Panc1 (cell line): ENCODE results near the gene TM7SF2. TPM values are rescaled to one million over a fixed set of nuclear protein-coding genes. Genes with fewer than 3 reads are reported as not detected.
A peak's percentile ranks its signal among the peaks of the same experiment; 100 is the strongest.

Source experiments
- ATAC-seq: fragments of 200-7000 bp; cut with Tn5 transposase; 2 replicates; pipeline ENCODE4 v1.9.1; 2020; ENCODE audit warnings: mild to moderate bottlenecking, moderate library complexity
- BruUV-seq: library from RNA; stranded (reverse); fragments of 400-500 nt; replicated peaks from 2 replicates; lab custom pipeline; 2021; lab: Mats Ljungman, UMichigan
- CTCF ChIA-PET: fragments of 300-600 bp; sonication (Branson Sonifier 250); formaldehyde crosslinking; loops from one replicate; lab custom pipeline; 2022; ENCODE audit warnings: antibody characterized with exemption; lab: Charles Lee
- POLR2A ChIA-PET: fragments of 300-600 bp; sonication (Branson Sonifier 250); formaldehyde crosslinking; loops from one replicate; lab custom pipeline; 2022; ENCODE audit warnings: antibody characterized with exemption; lab: Charles Lee
- DNase-seq: peaks from one replicate; pipeline ENCODE4 v3.0.0-alpha.2; 2010; ENCODE audit warnings: low read depth, low spot score
- H3K27ac ChIP-seq: 2 replicates; pipeline ENCODE4 v1.5.1; 2011; ENCODE audit warnings: mild to moderate bottlenecking, low read length, inconsistent platforms
- H3K27me3 ChIP-seq: fragments of 200-500 bp; sonication (Bioruptor generic); 2 replicates; pipeline ENCODE4 v1.6.0; 2014; ENCODE audit warnings: low read length, inconsistent platforms; ENCODE audit not compliant: control insufficient read depth, insufficient read depth
- H3K36me3 ChIP-seq: fragments of 200-500 bp; sonication (Bioruptor generic); 2 replicates; pipeline ENCODE4 v1.5.1; 2014; ENCODE audit warnings: inconsistent platforms, mild to moderate bottlenecking, low read length, moderate library complexity; ENCODE audit not compliant: control insufficient read depth, insufficient read depth
- H3K4me1 ChIP-seq: 2 replicates; pipeline ENCODE4 v1.5.1; 2011; ENCODE audit warnings: inconsistent platforms, mild to moderate bottlenecking, low read length, moderate library complexity; ENCODE audit not compliant: control insufficient read depth, insufficient read depth
- H3K4me3 ChIP-seq, 2 experiments: 2 replicates each; pipeline ENCODE4 v1.5.1; 2011 to 2012; ENCODE audit warnings: low read depth in 2 of 2, low read length in 2 of 2, mild to moderate bottlenecking in 2 of 2, inconsistent platforms in 1 of 2, moderate library complexity in 1 of 2
- H3K9me3 ChIP-seq: fragments of 200-500 bp; sonication (Bioruptor generic); 2 replicates; pipeline ENCODE4 v1.5.1; 2014; ENCODE audit warnings: low read depth, mild to moderate bottlenecking, inconsistent platforms, low read length, moderate library complexity; ENCODE audit not compliant: control insufficient read depth, insufficient read depth
- CTCF ChIP-seq: fragments of 450-650 bp; IDR thresholded peaks from 2 replicates; pipeline ENCODE4 v1.5.1; 2017; ENCODE audit warnings: mild to moderate bottlenecking
- POLR2AphosphoS5 ChIP-seq: IDR thresholded peaks from 2 replicates; pipeline ENCODE4 v1.6.1; 2012; ENCODE audit warnings: mild to moderate bottlenecking, low read depth, low read length, moderate library complexity
- REST ChIP-seq, 2 experiments: IDR thresholded peaks; 2 replicates each; pipeline ENCODE4 v1.6.1; 2011 to 2012; ENCODE audit warnings: low read depth in 2 of 2, control low read depth in 1 of 2, low read length in 1 of 2, mild to moderate bottlenecking in 1 of 2, moderate library complexity in 1 of 2; ENCODE audit not compliant: insufficient read depth in 1 of 2
- SIN3A ChIP-seq: IDR thresholded peaks from 2 replicates; pipeline ENCODE4 v1.6.1; 2012; ENCODE audit warnings: low read depth, mild to moderate bottlenecking, low read length, moderate library complexity, borderline replicate concordance; ENCODE audit not compliant: insufficient read depth
- TCF7L2 ChIP-seq: IDR thresholded peaks from 2 replicates; pipeline ENCODE4 v1.6.1; 2011; ENCODE audit warnings: mild to moderate bottlenecking, low read depth, low read length, inconsistent platforms
- in situ Hi-C: cut with HindIII; loops from 2 replicates; pipeline ENCODE4 v1.10.0; 2016; ENCODE audit warnings: low sequenced_read_pairs, low pct_unique_long_range_greater_than_20kb
- intact Hi-C: fragments of 100-400 bp; cut with micrococcal nuclease; formaldehyde crosslinking; loops from one replicate; pipeline ENCODE4 v1.10.0; 2022; ENCODE audit not compliant: unreplicated experiment
- total RNA-seq: library from RNA; stranded (reverse); gene quantifications from one replicate; pipeline ENCODE4 v1.2.1, GENCODE V29; 2021; ENCODE audit not compliant: unreplicated experiment

TM7SF2 gene
- total RNA-seq, 1 experiment from 2014 or later, result 85.4 TPM

GRCh38 chr11:65096926-65097325 lies 14.7 kb upstream of the TM7SF2 start:
- POLR2A ChIA-PET, result no interaction called here
- peak overlapping the region; percentile 80; the same call in 1 of the 2 replicates for H3K27ac ChIP-seq
- TSS peak; percentile 50 for BruUV-seq
- H3K4me3 ChIP-seq, result peak overlapping the region; percentile 63 to 88
- CTCF ChIA-PET, result no interaction called here
- in situ Hi-C loops (no loop called here), intact Hi-C loops (no loop called here)
- TF ChIP-seq CTCF (no peak), REST (IDR thresholded peaks at IDR 0.05; ENCODE audit: insufficient read depth in 1 of 2, low read depth in 2 of 2, low read length in 1 of 2) (no peak), SIN3A (no peak), TCF7L2 (no peak), POLR2AphosphoS5 (no peak)
- no peaks in the 10 kb centered on the region for H3K9me3 ChIP-seq
- no peaks in the 10 kb centered on the region for H3K27me3 ChIP-seq
- no peak for DNase-seq
- peaks cover 8% of the 10 kb centered on the region for H3K4me1 ChIP-seq
- peak; percentile 4; the same call in 1 of the 2 replicates for ATAC-seq
- no peaks in the 10 kb centered on the region for H3K36me3 ChIP-seq

GRCh38 chr11:65100674-65101350 lies 10.9 kb upstream of the TM7SF2 start:
- POLR2A ChIA-PET, result interaction anchor here (0.7 kb wide), 2 partner anchors 13 to 250 kb away, joined by 7 read pairs; no protein-coding TSS in a partner anchor

More at GRCh38 chr11:65100674-65101350, 10.9 kb upstream of the TM7SF2 start:
- Histone ChIP-seq H3K36me3 (no peaks in the 10 kb centered on the region), H3K9me3 (no peaks in the 10 kb centered on the region), H3K4me1 (peaks cover 19% of the 10 kb centered on the region), H3K4me3 (no peak overlapping the region), H3K27ac (no peak overlapping the region), H3K27me3 (no peaks in the 10 kb centered on the region)
- in situ Hi-C loops, result no loop called here
- intact Hi-C loops, result no loop called here
- CTCF ChIA-PET, result interaction anchor here (0.7 to 1.7 kb wide), 3 partner anchors 10 to 320 kb away, joined by 3 to 7 read pairs (median 6); partner anchors contain the start of gene TM7SF2
- no peak for DNase-seq
- no TSS peak for BruUV-seq
- ATAC-seq, result no peak
- no peak for TF ChIP-seq CTCF
- no peak for TF ChIP-seq REST (IDR thresholded peaks at IDR 0.05; ENCODE audit: insufficient read depth in 1 of 2, low read depth in 2 of 2, low read length in 1 of 2)
- TF ChIP-seq POLR2AphosphoS5, result no peak
- no peak for TF ChIP-seq SIN3A
- no peak for TF ChIP-seq TCF7L2
